ENCODE data around the gene NUDCD3. TPM values are rescaled to one million over a fixed set of nuclear protein-coding genes. Genes with fewer than 3 reads are reported as not detected.

The NUDCD3 gene
- total RNA-seq, 6 experiments from 2014 or later: 24.4 to 47.1 (median 42.5) TPM

DNA sequence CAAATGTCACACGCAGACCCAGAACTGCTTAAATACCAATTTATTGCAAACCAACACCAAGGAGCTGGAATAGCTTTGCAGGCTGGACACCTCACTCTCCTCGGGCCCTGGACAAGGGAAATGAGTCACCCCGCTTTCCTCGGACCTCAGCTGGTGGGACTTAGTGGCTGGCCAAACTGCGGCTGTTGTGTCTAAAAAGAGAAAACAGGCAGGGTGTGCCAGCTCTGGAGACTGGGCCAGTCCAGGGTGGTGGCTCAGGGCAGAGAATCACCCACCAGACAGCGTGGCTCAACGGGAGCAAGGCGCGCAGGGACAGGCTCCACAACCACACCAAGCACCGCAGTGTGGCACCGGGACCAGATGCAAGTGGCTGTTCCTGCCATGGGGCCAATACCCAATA, 106.9 kb downstream of the NUDCD3 start:
- ATAC-seq (no peak), DNase-seq (peak in 1 of 3 donors; percentile 29)
- H3K4me1 ChIP-seq: no peaks in the 10 kb centered on the region
- H3K27ac ChIP-seq: no peak overlapping the region
- no peaks in the 10 kb centered on the region for H3K9me3 ChIP-seq
- no peak for TF ChIP-seq POLR2A (IDR thresholded peaks at IDR 0.05)
- TF ChIP-seq, protein P1, sequence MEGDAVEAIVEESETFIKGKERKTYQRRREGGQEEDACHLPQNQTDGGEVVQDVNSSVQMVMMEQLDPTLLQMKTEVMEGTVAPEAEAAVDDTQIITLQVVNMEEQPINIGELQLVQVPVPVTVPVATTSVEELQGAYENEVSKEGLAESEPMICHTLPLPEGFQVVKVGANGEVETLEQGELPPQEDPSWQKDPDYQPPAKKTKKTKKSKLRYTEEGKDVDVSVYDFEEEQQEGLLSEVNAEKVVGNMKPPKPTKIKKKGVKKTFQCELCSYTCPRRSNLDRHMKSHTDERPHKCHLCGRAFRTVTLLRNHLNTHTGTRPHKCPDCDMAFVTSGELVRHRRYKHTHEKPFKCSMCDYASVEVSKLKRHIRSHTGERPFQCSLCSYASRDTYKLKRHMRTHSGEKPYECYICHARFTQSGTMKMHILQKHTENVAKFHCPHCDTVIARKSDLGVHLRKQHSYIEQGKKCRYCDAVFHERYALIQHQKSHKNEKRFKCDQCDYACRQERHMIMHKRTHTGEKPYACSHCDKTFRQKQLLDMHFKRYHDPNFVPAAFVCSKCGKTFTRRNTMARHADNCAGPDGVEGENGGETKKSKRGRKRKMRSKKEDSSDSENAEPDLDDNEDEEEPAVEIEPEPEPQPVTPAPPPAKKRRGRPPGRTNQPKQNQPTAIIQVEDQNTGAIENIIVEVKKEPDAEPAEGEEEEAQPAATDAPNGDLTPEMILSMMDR (IDR thresholded peaks at IDR 0.05): no peak
- H3K36me3 ChIP-seq: peaks cover 0 to 29% (median 6%) of the 10 kb centered on the region in 4 donors
- no peaks in the 10 kb centered on the region for H3K27me3 ChIP-seq
- intact Hi-C loops (cut with DNase I): no loop called here
- WGBS (ENCODE audit: insufficient coverage, low coverage, low lambda C conversion rate, missing lambda C conversion rate): 85% methylated on average over 8 of the region's 11 CpGs
- no peak overlapping the region for H3K4me3 ChIP-seq

GRCh38 chr7:44382459-44383265, 107.8 kb downstream of the NUDCD3 start:
- Histone ChIP-seq H3K4me1 (no peaks in the 10 kb centered on the region), H3K27me3 (no peaks in the 10 kb centered on the region), H3K27ac (no peak overlapping the region), H3K36me3 (peaks cover 0 to 25% (median 3%) of the 10 kb centered on the region in 4 donors), H3K4me3 (no peak overlapping the region), H3K9me3 (no peaks in the 10 kb centered on the region)
- WGBS (ENCODE audit: insufficient coverage, low coverage, low lambda C conversion rate, missing lambda C conversion rate): 89% methylated on average over 8 of the region's 13 CpGs
- intact Hi-C loops (cut with DNase I): no loop called here
- DNase-seq (peak in 1 of 3 donors; percentile 37), ATAC-seq (no peak)
- TF ChIP-seq, protein P1 (IDR thresholded peaks at IDR 0.05): no peak
- TF ChIP-seq POLR2A (IDR thresholded peaks at IDR 0.05): no peak

DNA sequence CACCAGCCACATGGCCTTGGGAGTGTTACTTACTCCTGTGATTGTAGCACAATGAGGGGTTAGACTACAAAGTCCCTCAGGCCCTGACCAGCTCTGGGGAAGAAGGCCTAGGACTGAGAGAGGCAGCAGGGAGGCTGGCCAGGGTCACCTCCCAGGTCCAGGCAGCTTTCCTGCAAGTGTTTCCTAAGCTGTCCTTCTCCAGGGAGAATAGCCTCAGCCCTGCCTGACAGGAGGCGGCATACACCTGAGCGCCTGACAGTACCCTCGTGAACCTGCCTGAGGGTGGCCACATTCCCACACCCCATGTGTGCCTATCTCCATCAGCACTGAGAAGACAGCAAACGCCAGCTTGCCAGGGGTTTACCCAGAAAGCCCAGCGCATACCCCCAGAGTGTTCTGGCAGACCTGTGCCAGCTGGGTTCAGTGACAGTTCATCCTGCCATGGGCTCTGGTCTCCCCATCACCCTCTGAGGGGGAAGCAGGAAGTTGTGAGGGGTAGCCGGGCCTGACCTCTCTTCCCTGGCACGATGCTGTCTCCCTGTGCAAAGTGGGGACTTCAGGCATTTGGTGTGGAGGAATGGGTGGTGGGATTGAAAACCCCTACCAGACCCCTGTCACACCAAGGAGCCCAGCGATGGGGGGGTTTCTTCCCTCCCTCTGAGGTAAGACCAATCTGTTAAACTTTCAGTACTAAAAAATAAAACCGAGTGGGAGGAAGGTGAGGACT, 108.8 kb downstream of the NUDCD3 start:
- DNase-seq (peak in 1 of 3 donors; percentile 18), ATAC-seq (no peak)
- 81% methylated on average over 3 of the region's 9 CpGs for WGBS (ENCODE audit: insufficient coverage, low coverage, low lambda C conversion rate, missing lambda C conversion rate)
- Histone ChIP-seq H3K27ac (no peak overlapping the region), H3K9me3 (no peaks in the 10 kb centered on the region), H3K36me3 (peaks cover 0 to 15% (median 1%) of the 10 kb centered on the region in 4 donors), H3K27me3 (no peaks in the 10 kb centered on the region), H3K4me1 (no peaks in the 10 kb centered on the region), H3K4me3 (no peak overlapping the region)
- TF ChIP-seq, protein P1 (IDR thresholded peaks at IDR 0.05): no peak
- no peak for TF ChIP-seq POLR2A (IDR thresholded peaks at IDR 0.05)
- intact Hi-C loops (cut with DNase I): no loop called here

DNA sequence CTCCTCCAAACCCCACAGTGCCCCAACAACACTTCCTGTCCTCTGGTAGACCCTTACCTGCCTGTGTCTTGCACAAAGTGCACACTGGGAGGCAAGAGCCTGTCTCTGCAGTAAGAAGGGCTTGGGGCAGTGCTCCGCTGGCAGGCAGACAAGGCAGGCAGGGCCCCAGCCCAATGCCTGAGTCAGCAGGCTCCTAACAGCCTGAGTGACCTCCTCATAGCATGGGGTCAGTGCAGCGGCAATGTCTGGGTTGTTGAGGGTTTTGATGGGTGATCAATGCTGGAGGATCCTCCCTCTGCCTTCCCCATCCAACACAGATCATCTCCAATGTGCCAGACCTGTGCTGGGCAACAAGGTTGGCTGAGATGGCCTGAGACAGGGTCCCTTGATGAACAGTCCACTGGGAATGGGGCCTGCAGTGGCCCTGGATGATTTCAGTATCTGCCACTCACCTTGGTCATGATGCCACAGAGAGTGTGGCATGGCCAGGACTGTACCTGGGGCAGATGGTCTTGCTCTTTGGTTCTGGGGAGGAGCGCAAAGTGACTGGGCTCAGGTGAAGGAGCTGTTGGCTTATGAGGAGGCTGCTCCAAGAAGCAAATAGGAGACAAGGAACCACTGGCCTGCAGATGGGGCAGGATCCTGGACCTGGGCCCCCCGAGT, 109.5 kb downstream of the NUDCD3 start:
- Histone ChIP-seq H3K9me3 (no peaks in the 10 kb centered on the region), H3K36me3 (peaks cover 0 to 13% (median 1%) of the 10 kb centered on the region in 4 donors), H3K27me3 (no peaks in the 10 kb centered on the region), H3K4me1 (no peaks in the 10 kb centered on the region), H3K4me3 (no peak overlapping the region), H3K27ac (no peak overlapping the region)
- DNase-seq (peak in 1 of 3 donors; percentile 35), ATAC-seq (peak in 2 of 4 donors; percentile 7 to 21)
- WGBS (ENCODE audit: insufficient coverage, low coverage, low lambda C conversion rate, missing lambda C conversion rate): 100% methylated on average over 1 of the region's 4 CpGs
- intact Hi-C loops (cut with DNase I): no loop called here
- no peak for TF ChIP-seq POLR2A (IDR thresholded peaks at IDR 0.05)
- TF ChIP-seq, protein P1 (IDR thresholded peaks at IDR 0.05): no peak
